Measurements from ENCODE around the gene IL1R2.

IL1R2 gene

DNA sequence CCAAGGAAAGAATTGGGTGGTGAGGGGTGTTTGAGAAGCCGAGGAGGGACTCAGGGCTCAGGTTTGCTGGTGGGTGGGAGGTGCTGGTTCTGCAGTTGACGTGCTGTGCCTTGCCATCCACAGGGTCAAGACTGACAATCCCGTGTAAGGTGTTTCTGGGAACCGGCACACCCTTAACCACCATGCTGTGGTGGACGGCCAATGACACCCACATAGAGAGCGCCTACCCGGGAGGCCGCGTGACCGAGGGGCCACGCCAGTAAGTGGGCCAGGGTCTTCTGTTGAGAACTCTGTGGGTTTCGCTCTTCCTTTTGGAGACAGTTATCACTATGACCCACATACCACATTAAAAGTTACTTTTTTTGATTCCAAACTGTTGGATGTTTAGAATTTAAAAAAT lies 32.6 kb downstream of the IL1R2 start:
- DNase-seq = no peak

DNA sequence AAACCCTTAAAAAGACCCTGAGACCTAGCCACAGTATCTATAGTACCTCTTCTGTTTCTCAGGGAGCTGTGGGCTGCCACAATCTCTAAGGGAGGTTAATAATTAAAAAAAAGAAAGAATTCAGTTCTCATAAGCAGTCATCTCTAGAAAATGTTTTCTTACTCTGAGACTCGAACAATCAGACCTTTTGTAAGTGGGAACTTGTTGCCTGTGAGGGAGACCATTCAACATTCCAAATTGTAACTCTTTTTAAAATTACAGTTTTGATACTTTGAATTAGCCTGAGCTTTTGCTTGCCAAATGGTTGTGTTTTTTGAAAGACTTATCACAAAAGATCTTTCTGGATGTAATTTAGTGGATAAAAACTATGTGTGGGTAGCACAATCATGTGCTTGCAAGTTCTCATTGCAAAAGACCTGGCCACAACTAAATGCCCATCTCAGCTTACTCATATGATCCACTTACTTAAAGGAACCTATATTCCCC lies 33.3 kb downstream of the IL1R2 start:
- no peak for DNase-seq

DNA sequence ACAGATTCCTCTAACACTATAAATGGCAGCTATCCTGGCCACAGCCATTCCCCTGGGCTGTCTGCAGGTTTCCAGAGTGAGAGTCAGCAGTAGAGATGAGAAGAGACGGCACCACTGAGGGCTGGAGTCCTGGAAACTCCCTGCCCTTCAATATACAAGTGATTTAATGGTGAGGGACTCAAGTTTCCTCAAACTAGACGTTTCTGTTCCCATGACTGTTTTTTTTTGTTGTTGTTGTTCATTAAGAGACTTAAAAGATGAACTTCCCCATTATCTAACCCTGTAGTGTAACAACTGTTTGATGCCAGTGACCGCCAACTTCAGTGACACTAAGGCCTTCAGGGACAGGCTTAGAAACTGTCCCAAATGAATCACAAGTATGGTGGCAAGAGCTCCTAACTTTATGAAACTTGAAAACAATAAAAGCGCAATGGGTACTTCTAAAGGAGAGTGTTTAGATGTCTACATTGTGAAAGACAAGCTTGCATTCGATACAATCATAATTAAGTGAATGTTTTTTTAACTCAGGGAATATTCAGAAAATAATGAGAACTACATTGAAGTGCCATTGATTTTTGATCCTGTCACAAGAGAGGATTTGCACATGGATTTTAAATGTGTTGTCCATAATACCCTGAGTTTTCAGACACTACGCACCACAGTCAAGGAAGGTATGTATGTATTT lies 34.0 kb downstream of the IL1R2 start:
- DNase-seq = no peak

DNA sequence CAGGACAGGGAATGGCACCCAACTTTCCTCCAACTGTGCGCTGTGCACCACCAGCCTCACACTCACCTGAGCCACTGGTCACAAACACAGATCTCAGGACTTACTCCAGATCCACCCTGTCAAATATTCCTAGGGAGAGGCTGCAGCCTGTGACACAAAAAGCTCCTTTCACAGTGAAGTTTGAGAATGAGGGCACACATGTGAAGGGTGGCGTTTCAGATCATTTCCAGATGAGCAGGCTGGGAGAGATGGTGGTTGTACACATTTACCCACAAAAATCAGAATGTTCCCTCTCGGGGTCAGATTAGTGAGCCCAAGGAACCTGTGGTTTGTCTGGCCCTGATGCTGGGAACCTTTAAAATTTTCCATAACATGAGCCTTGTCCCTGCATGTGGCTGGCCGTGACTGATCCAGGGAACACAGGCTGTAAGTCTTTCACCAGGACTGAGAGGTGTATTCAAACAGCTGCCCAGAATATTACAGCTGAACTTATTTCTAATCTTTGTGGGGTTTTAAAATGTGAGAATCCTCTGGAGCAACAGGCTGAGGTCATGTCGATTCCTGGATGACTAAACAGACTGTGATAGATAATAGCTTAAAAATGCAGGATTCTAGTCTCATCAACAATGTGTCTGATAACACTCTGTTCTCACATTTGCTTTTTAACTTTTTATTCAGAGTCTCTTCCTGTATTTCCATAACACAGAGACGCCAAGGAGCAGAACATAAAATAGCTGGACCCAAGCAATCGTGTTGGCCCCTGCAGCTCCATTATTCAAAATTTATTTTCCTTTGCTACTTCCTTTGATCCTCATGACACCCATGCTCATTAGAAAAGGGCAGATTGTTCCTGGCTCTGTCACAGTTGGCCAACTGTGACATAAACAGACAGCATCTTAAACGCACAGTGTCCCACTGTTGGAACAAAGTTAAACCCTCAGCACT lies 35.5 kb downstream of the IL1R2 start:
- DNase-seq = no peak

DNA sequence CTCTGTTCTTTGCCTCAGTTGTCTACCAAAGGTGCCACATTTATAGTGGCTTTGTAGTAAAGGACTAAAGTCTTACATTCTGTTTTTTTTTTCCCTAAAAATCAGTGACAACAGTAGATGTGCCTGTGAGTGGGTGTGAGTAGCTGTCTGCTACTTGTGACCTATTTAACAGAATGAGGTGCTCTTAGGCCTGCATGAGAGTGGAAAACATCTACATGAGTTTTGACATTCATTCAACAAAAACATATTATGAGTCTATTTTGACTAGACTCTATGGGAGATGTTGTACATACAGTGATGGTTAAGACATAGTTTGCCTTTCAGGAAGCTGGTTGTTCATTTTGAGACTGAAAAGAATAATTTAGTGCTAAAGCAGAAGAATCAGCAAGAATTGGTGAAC lies 36.7 kb downstream of the IL1R2 start:
- no peak for DNase-seq

DNA sequence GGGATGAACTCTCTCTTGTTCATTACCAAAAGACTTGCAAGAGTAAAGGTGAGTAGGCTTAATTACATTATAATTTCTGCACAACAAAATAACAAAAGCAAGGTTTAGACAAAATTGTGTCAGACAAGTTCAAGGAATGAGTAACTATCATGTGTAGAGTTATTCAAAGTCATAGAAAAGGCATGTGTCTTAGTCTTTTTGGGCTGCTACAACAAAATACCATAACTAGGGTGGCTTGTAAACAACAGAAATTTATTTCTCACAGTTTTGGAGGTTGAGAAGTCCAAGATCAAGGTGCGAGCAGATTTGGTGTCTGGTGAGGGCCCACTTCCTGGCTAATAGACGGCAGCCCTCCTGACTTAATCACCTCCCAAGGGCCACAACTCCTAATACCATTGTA lies 37.6 kb downstream of the IL1R2 start:
- no peak for DNase-seq

DNA sequence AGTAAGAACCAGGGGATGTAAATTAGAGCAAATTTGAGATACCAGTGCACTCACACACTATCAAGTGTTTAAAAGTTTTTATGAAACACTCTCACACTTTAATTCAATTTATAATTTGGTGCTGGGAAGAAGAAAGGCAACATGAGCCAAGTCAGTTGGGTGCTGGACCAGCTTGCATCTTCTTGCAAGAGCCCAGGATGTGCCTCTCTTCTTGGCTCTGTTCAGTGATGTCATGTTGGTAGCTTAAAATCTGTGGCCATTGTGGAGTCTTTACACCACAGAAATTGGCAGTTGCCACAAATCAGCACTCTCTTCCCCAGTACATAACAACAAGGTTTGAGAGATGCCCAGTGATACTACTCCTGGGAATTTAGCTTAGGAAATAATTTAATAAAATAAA lies 38.2 kb downstream of the IL1R2 start:
- DNase-seq = no peak

DNA sequence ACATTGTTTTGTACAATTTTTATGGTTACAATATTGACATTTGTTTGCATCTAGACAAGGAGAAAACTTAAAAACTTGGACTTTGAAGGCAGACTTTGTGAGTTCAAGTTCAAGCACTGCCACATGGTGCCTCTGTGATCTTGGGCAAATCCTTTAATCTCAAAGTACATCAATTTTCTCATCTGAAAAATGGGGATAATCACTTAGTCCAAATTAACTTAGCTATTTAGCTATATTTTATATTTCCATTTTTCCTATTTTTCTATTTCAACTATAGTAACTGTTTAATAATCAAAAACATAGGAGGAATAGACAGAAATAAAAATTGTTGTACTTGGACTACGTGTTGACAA lies 38.7 kb downstream of the IL1R2 start:
- no peak for DNase-seq

DNA sequence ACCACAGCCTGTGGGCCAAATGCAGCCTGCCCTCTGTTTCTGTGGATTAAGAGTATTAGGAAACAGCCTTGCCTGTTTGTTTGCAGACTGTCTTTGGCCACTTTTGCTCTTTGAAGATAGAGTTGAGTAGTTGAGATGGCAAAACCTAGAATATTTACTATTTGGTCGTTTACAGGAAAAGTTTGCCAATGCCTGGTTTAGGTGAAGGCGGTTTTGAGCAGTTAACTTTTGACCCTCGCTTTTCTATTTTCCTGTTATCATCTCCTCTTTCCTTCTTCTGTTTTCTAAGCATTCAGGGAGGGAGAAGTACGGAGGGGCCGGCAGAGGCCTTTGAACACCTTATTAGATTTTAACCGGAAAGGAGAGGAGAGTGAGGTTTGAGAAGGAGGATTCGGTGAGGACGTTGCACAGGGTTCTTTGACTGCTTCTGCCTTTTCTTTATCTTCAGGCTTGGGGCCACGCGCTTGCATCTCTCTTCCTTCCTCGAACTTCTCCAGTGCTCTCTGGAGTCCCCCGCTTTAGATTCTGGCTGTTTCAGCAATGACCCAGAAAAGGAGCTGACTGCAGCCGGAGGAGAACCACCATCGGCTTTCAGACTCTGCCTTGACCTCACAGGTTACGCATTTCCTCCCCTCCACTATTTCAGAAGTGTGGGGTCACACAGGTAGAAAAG lies 39.2 kb downstream of the IL1R2 start:
- no peak for DNase-seq

DNA sequence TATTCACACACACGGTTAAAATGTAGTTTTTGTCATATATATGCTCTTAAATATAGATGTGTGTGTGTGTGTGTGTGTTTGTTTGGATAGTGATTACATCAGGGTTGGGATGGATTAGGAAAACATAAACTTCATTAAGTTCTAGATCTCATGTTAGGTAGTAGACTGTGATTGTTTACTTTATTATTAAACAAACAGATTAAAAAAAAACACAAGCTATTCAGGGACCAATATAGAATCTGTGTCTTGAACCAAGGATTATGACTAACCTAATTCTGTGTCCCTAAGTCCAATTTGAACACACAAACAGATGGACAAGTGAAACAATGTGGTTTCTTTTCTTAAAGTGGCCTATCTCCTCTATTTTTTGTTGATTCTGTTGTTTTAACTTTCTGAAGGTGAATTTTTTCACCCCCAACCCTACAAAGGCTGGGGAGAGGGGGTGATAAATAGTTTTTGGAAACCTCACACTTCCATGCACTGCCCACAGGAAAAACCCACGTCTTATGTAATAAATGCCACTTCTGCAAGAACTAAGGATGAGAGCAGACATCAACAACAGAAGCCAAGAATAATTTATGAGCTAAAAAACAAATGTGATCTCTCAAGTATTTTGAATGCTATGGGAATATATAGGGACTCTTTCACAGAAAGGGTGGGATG lies 40.7 kb downstream of the IL1R2 start:
- no peak for DNase-seq

DNA sequence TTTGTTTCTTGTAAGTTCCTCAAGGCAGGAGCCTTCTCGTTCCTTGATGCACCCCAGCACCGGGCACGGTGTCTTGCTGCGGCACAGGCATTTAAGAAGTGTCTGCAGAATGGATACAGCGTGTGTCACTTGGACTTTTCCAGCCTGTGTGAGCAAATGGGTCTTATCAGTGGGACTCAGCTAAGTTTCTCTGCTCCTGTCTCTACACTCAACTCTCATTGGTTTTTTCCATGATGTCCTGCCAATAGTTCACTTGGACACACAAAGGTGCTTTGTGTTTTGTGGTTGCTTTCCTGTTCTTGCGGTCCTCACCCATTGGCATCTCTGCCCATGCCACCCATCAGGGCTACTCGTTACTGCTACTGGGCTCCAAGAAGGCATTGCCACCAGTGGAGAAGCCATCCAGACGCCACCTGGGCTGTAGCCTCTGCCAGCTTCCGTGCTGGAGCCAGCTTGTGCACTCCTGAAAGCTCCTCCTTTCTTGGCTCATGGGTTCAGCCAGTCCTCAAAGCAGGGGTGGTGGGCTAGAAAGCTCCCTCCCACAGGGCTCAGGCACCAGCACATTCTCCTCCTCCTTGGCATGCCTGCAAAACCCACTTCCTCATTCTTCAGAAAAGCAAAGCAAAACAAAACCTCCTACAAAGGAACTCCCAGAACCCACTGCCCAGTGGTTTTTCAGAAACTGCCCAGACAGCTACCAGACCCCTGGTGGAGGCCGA lies 41.4 kb downstream of the IL1R2 start:
- DNase-seq = no peak

DNA sequence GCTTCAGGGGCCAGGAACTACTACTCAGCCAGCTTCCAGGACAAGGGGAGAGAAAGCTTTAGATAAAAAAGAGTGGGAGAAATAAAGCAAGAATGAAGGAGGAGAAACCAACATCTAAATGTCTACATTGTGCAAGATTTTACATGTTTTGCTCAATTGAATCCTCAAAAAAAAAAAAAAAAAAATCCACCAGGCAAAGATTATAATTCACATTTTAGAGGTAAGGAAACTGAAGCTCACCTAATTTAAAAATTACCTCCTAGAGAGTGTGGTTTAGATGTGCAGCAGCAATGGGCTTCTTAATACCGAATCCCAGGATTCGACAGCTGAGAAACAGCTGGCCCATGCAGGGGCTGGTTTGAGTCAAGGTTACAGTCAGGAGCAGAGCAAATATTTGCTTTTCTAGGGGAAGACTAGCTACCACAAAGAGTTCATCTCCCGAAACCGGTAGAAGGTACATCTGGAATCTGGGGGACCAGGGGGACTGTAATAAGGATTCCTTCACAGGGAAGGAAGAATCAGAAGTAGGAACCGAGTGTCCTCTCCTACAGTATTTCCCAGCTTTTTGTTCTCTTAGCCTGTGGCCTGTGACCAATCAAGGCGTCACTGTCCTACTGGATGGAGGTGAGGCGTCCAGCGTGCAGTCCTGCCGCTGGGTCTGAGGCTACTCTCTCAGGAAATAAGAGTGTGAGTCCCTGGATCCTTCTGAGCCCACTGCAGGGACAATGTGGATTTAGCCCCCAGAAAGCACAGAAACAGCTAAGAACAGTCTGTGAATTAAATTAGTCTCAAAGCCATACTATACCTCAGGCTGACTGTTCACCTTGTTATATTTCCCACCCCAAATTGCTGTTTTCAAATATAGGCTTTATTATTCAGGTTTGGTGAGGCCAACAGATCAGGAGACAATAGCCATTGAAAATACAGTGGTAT lies 42.3 kb downstream of the IL1R2 start:
- DNase-seq = no peak

DNA sequence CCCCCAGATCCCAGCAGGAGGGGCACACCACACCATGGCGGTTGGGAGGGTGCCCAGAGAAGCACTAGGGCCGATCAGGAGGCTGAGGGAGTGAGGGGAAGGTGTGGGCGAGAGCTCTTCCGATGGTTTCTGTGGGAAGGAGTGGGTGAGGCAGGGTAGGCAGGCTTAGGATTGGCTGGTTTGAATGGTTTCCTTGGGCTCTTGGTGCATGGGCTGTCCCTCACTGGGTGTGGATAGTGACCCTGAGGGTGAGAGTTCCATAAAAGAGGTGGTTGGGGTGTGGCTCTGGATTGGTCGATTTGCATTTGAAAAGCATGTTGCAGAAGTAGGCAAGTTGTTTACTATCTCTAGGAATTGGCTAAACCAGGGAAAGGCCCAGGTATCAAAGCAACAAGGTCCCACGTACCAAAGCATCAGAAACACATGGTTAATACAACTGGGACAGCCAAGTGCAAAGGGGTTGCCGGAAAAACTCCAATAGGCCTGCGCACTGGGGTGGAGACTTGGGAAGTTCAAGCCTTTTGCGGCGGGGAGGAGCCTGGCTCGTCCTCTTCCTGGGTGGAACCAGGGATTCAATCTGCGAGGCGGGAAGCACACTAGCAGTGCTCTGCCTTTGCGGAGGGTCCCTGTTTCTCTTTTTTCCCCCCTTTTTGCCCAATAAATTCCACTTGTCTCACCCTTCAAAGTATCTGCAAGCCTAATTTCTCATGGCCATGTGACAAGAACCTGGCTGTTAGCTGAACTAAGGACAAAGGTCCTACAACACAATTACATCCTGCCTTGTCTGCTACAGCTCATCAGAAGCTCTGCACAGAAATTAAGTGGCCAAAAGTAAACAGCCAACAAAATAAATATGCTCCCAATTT lies 43.2 kb downstream of the IL1R2 start:
- no peak for DNase-seq

DNA sequence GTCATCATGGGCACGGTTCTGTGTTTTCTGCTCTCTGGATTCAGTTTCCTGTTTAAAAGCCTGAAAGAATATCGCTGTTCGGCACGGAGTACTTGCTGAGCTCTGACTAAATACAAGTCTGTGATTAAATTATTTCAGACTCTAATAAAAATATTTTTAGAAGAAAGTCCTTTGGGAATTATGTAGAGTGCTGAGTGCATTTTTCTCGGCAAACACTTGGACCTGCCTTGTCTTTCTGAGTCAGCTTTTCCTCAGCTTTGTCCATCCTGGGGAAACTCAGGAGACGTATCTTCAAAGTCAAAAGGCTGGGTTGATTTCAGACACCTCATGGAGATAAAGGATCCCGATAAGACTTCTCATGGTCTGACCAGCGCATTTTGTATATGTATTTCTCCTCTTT lies 45.9 kb downstream of the IL1R2 start:
- DNase-seq = no peak

DNA sequence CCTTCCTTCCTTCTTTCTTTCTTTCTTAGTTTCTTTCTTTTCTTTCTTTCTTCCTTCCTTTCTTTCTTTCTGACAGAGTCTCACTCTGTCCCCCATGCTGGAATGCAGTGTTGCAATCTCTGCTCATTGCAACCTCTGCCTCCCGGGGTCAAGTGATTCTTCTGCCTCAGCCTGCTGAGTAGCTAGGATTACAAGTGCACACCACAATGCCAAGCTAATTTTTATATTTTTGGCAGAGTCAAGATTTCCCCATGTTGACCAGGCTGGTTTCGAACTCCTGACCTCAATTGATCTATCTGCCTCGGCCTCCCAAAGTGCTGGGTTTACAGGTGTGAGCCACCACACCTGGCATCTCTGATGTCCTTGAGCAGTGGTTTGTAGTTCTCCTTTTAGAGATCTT lies 48.5 kb downstream of the IL1R2 start:
- DNase-seq = no peak

DNA sequence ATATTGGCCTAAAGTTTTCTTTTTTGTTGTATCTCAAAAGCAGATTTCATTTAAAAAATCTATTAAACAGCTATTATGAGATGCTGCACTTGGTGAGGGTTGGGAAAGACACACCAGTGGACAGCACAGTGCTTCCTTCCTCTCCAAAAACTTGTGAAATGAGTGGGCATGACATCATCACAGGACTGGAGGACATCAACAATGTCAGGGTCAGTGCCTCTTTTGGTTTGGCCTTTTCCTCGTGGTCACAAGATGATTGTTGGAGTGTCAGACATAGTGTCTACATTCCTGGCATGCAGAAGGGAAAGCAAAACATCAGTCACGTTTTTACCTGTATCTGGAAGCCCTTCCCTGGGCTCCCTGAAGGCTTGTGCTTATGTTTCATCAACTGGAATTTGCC lies 49.6 kb downstream of the IL1R2 start:
- no peak for DNase-seq

DNA sequence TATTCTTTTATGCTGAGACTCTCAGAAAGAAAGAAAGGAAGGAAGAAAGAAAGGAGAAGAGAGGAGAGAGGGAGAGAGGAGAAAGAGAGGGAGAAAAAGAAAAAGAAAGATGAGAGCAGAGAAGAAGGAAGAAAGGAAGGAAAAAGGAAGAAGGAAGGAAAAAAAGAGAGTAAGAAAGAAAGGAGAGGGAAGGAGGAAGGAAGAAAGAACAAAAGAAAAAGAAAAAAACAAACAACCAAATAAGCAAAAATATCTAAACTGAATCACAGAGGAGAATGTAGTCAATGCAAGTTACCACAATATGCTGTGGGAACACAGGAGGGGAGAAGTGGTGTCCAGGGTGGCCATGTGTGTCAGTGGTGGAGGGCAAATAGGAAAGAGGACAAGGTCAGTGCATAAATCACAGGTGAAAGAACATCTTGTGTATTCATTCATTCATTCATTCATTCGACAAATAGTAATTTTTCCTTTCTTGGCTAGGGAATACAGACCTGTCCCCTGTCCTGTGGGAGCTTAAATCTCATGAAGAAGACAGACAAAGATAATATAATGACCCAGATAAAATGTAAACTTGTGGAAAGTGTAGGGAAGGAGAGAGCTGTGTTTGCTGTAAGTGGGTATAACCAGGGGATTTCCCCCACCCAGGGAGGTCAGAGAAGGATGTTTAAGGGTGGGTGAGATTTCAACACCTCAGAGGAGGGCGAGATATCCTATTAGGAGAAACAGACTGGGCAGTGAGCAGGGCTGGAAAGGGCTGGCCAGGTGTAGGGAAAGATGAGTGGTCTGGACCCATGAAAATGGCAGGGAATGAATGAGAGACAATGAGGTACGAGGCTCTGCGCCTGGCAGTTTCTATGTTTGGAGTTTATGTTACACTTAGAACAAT lies 50.7 kb downstream of the IL1R2 start:
- no peak for DNase-seq

DNA sequence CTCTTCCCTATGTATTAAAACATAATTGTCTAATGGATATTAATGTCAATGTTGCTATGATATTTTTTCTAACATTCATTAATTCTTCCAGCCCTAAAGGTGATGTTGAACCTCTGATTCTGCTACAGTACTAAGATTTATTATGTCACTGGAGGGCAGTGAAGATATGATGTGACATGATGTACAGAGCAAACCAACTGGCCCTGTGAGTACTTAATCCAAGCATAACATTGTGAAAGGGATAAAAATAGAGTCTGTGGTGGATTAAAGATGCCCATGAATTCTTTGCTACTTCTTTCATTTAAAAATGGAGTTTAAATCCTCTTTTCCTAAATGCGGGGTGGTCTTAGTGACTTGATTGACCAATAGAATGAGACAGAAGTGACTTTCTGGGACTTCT lies 51.8 kb downstream of the IL1R2 start:
- no peak for DNase-seq

DNA sequence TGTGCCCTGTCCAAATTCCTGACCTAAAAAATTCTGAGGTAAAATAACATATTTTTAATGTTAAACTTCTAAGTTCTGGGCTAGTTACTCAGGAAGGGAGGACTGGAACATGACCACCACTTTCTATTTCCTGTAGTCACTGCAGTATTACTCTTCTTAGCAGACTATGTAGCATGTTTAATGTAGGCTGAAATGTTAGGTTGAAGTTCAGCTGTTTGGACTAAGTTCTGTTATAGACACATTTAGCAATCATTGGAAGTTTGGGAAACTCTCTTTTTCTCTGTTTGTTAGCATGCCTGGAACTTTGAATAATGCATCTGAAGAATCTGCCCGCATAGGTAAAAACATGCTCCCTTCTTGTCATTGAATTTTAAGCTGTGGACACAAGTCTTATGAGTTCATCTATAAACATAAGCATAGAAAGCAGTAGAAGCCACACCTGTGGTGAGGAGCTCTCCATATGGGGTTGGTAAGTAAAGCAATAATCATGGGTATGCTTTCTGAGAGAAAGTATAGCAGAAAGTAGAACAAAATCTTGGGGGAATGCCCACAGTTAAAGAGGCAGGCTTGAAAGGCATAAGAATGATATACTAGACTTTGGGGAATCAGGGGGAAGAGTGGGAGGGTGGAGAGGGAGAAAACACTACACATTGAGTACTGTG lies 52.6 kb downstream of the IL1R2 start:
- no peak for DNase-seq
